Measurements from ENCODE around the gene ANKFN1.

ANKFN1 gene

DNA sequence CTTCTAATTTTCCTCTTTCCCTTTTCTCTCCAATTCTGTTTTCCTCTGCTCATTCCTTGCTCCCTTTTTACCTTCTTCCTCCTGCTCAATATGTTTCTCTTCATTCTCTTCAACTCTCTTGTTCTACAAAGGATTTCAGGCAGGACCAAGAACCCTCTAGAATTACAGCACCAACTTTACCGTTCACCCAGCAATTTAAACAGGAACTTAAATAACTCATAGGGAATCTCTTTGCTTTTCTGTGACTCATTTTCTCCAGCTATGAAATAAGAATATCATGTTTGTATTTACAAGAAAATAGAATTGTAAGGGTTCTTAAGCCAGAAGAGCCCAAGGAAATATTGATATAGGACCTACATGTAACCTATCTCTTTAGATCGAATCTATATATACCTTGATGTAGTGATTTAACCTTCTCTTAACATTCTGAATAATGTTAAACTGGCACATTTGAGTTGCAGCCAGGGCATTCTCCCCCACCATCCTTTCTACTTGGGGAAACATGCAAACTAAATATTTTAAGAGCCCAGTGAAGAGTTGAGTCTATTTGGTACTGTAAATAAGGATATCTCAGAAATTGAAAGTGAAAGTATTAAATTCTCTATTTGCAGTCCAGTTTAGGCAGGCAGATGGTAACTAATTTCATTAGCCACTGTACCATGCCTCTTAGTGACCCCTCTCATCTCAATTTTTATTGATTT lies 137.0 kb downstream of the ANKFN1 start:
- DNase-seq (ENCODE audit: low read depth, low spot score): peak; percentile 38
- in situ Hi-C loops (cut with HindIII; ENCODE audit: low sequenced_read_pairs): no loop called here
- no peak overlapping the region for H3K4me3 ChIP-seq (ENCODE audit: low read depth, low read length)
- TF ChIP-seq, protein P1, sequence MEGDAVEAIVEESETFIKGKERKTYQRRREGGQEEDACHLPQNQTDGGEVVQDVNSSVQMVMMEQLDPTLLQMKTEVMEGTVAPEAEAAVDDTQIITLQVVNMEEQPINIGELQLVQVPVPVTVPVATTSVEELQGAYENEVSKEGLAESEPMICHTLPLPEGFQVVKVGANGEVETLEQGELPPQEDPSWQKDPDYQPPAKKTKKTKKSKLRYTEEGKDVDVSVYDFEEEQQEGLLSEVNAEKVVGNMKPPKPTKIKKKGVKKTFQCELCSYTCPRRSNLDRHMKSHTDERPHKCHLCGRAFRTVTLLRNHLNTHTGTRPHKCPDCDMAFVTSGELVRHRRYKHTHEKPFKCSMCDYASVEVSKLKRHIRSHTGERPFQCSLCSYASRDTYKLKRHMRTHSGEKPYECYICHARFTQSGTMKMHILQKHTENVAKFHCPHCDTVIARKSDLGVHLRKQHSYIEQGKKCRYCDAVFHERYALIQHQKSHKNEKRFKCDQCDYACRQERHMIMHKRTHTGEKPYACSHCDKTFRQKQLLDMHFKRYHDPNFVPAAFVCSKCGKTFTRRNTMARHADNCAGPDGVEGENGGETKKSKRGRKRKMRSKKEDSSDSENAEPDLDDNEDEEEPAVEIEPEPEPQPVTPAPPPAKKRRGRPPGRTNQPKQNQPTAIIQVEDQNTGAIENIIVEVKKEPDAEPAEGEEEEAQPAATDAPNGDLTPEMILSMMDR (IDR thresholded peaks at IDR 0.05; ENCODE audit: low read depth, low read length): no peak

DNA sequence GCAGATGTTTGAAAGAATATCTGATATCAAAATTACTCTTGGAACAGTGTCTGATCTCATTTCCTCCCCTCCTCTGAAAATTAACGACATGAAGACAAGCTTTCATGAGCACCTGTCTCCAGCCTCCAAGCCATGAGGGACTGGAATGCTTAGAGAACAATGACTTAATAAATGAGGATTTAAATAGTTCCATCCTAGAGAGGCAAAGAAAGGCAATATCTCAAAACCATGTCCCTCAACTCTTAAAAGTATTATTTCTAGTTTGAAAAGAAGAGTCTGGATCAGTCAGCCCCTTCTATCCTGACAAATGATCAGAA lies 137.5 kb downstream of the ANKFN1 start:
- in situ Hi-C loops (cut with HindIII; ENCODE audit: low sequenced_read_pairs): no loop called here
- no peak overlapping the region for H3K4me3 ChIP-seq (ENCODE audit: low read depth, low read length)
- TF ChIP-seq, protein P1 (IDR thresholded peaks at IDR 0.05; ENCODE audit: low read depth, low read length): no peak
- no peak for DNase-seq (ENCODE audit: low read depth, low spot score)

DNA sequence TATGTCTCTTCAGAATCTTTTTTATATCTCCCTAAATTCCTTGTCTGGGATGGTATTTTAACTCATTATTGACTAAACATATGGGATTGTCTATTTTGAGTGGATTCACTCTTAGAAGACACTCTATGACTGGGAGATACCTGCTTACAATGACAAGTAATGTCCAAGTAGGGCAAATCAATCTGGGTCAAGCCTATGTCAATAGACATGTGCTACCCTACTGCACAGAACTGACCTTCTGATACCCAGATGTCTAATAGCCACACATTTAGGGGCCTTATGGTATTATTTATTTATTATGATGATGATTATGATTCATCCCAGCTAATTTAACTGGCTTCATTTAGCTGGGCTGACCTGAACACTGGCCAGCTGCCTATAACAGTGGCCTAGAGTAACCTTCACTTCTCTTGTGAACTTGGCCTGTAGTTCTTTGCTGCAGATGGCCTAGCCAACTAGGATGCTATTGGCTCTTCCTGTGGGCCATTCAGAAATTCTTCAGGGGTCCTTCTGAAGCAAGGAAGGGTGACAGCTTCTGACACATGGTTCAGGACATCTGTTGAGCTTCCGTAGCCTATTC lies 138.0 kb downstream of the ANKFN1 start:
- no peak for DNase-seq (ENCODE audit: low read depth, low spot score)
- H3K4me3 ChIP-seq (ENCODE audit: low read depth, low read length): no peak overlapping the region
- TF ChIP-seq, protein P1 (IDR thresholded peaks at IDR 0.05; ENCODE audit: low read depth, low read length): no peak
- in situ Hi-C loops (cut with HindIII; ENCODE audit: low sequenced_read_pairs): no loop called here

DNA sequence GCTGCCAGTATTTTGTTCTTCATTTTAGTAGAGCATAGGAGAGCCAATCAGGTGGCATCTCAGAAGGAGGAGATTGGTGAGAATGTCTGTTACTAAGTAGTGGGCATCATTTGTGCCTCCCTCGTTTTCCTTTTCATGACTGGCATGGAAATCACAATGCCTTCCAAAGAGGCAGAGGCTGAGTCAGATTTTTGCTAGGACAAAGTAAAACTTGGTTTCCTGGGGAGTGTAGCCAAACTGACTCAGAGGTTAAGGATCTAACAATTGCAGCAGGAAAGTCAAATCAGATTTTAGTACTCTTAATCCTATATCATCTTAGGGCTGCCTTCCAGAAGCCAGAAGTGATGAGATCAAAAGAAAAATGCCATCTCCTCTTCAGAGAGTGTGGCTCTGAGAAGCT lies 138.7 kb downstream of the ANKFN1 start:
- no peak overlapping the region for H3K4me3 ChIP-seq (ENCODE audit: low read depth, low read length)
- in situ Hi-C loops (cut with HindIII; ENCODE audit: low sequenced_read_pairs): no loop called here
- DNase-seq (ENCODE audit: low read depth, low spot score): peak; percentile 83
- TF ChIP-seq, protein P1 (IDR thresholded peaks at IDR 0.05; ENCODE audit: low read depth, low read length): no peak

DNA sequence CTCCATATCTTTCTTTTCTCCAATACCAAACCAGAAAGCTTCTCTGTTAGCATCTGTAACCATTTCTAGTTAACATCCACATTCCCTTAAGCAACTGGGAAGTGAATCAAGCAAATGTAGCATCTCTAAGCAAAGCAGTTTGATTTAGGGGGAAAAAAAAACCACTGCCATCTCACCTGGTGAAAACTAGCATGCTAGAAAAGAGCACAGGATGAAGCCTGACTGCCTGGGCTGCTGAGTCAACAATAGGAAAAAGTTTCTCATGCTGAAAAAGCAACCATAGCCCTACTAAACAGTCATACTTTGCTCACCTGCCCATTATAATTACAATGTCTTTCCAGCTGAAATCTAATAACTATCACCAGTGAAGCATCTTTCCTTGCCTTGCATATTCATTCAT lies 139.3 kb downstream of the ANKFN1 start:
- in situ Hi-C loops (cut with HindIII; ENCODE audit: low sequenced_read_pairs): no loop called here
- no peak overlapping the region for H3K4me3 ChIP-seq (ENCODE audit: low read depth, low read length)
- TF ChIP-seq, protein P1 (IDR thresholded peaks at IDR 0.05; ENCODE audit: low read depth, low read length): no peak
- DNase-seq (ENCODE audit: low read depth, low spot score): no peak

DNA sequence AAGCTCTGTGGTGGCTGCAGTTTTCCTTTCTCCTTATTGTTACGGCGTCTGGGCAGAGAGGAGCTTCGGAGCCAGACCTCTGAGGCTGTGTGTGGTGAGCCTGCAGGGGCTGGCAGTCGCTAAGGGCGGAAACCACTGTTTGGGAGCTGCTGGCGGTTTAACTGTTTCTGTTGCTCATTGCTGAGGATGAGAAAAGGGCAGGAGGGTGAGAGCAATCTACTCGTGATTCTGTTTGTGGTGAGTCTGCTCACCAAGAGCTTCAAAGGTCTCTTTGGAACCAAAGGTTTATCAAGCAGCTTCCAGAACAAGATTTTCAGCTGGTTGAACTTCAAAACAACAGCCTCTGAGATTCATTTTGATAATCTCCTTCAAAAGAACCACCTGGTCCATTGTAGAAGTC lies 143.9 kb downstream of the ANKFN1 start:
- H3K4me3 ChIP-seq (ENCODE audit: low read depth, low read length): no peak overlapping the region
- TF ChIP-seq, protein P1 (IDR thresholded peaks at IDR 0.05; ENCODE audit: low read depth, low read length): no peak
- in situ Hi-C loops (cut with HindIII; ENCODE audit: low sequenced_read_pairs): no loop called here
- peak; percentile 61 for DNase-seq (ENCODE audit: low read depth, low spot score)

Data from astrocyte of the spinal cord (primary cell).